T-helper 1 cell treated with Interleukin-12 subunit alpha and Interleukin-12 subunit beta and Interleukin-4 antibody, amounts not matched to agents 30 μg/mL and 1 μg/mL, for 36 hours (primary cell): Measurements from ENCODE around the gene FAM53A.

Source experiments
- H3K27ac Mint-ChIP-seq: one replicate; pipeline ENCODE4 v1.8.0; 2021; ENCODE audit warnings: mild to moderate bottlenecking, mixed read lengths
- H3K27me3 Mint-ChIP-seq: one replicate; pipeline ENCODE4 v1.8.0; 2021; ENCODE audit warnings: low read depth, mixed read lengths
- H3K36me3 Mint-ChIP-seq: one replicate; pipeline ENCODE4 v1.8.0; 2021; ENCODE audit warnings: low read depth, mixed read lengths
- H3K4me1 Mint-ChIP-seq: one replicate; pipeline ENCODE4 v1.8.0; 2021; ENCODE audit warnings: low read depth, mixed read lengths
- H3K4me3 Mint-ChIP-seq: one replicate; pipeline ENCODE4 v1.8.0; 2021; ENCODE audit warnings: mild to moderate bottlenecking, moderate library complexity, mixed read lengths
- H3K9me3 Mint-ChIP-seq: one replicate; pipeline ENCODE4 v1.8.0; 2021; ENCODE audit warnings: mixed read lengths

FAM53A gene

DNA sequence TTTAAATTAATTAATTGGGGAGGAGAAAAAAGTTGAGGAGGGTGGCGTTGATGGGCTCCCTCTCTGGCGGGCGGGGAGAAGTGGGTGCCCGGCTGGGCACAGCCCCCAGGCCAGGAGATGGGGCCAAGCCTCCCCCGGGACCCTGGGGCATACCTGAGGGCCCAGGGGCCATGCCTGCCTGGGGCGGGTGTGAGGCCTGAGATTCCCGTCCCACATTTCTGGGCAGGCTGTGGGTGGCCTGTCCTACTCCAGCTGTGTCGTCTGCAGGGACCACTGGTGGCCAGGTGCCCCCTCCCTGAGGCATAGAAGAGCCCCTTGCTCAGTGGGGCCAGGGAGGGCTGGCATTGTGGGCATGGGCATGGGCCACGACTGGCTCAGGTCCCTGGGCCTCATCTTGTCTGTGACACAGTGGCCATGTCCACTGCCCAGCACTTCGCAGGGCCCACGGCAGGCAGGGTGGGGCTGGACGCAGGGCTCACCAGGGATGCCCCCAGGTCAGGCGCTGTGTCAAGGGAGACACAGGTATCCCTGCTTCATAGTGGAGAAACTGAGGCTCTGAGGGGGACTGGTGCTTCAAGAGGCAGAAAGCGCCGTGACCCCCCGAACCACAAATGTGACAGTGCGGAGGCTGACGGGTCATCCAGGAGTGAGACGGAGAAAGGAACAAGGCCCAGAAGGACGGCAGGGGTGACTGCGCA is 60.1 kb downstream of the FAM53A start:
- H3K4me1 Mint-ChIP-seq = peaks cover 5% of the 10 kb centered on the region
- H3K27ac Mint-ChIP-seq = no peak overlapping the region
- H3K27me3 Mint-ChIP-seq = no peaks in the 10 kb centered on the region
- no peak overlapping the region for H3K4me3 Mint-ChIP-seq
- peaks cover 5% of the 10 kb centered on the region for H3K9me3 Mint-ChIP-seq
- H3K36me3 Mint-ChIP-seq = no peaks in the 10 kb centered on the region

DNA sequence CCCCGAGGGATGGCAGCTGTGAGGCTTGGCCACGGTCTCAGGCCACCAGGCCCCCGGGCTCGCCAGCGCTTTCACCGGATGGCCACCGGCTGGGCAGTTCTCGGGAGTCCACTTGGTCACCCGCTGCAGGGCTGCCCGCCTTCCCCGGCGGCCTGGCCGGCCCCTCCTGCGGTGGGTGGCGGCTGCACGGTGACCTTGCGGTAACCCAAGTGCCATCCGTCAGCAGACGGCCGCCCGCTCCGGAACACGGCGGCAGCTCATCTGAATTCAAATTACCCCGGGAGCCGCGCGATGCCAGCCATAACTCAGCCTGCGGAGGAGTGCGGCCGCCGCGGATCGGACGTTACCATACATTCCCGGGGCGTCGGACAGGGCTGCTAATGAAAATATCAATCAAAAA is 60.7 kb downstream of the FAM53A start:
- H3K4me1 Mint-ChIP-seq = peaks cover 5% of the 10 kb centered on the region
- no peaks in the 10 kb centered on the region for H3K27me3 Mint-ChIP-seq
- no peak overlapping the region for H3K4me3 Mint-ChIP-seq
- H3K27ac Mint-ChIP-seq = no peak overlapping the region
- no peaks in the 10 kb centered on the region for H3K36me3 Mint-ChIP-seq
- peaks cover 5% of the 10 kb centered on the region for H3K9me3 Mint-ChIP-seq

DNA sequence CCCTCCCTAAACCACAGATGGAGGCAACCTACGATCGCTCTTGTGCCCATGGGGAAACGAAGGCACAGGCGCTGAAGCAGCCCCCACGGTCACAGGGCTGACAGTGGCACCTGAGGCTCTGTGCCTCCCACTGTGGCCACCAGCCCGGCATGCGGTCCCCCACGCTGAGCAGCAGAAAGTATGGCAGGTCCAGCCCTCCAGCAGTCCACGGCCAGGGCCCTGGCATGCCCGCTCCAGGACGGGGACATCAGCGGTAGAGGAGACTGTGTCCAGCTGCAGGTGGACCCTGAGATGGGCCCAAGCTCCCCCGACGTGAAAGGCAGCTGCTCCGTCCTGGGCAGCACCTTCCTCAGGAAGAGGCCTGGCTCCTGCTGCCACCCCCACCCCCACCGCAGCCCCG is 61.2 kb downstream of the FAM53A start:
- H3K36me3 Mint-ChIP-seq = no peaks in the 10 kb centered on the region
- H3K9me3 Mint-ChIP-seq = peaks cover 5% of the 10 kb centered on the region
- H3K27me3 Mint-ChIP-seq = no peaks in the 10 kb centered on the region
- H3K4me1 Mint-ChIP-seq = peaks cover 5% of the 10 kb centered on the region
- H3K4me3 Mint-ChIP-seq = no peak overlapping the region
- no peak overlapping the region for H3K27ac Mint-ChIP-seq

DNA sequence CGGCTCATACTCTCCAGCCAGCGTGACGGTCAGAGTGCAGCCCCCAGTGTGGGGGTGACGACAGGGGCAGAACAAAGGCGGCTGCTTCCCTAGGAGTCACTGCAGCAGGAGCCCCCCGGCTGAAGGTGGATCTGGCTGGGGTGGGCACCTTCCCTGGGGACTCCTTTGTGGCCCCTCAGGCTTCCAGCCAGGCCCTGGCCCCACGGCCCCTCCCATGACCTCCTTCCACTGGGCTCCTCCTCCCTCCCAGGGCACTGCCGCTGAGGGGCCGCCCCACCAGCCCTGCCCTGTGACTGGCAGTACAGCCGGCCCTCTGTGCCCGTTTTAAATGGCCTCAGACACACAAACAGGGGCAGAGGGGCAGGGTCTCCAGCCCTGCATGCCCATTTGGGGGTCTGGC is 61.9 kb downstream of the FAM53A start:
- Mint-ChIP-seq H3K36me3 (no peaks in the 10 kb centered on the region), H3K4me3 (no peak overlapping the region), H3K9me3 (peaks cover 9% of the 10 kb centered on the region), H3K27ac (no peak overlapping the region), H3K27me3 (no peaks in the 10 kb centered on the region), H3K4me1 (peaks cover 5% of the 10 kb centered on the region)

DNA sequence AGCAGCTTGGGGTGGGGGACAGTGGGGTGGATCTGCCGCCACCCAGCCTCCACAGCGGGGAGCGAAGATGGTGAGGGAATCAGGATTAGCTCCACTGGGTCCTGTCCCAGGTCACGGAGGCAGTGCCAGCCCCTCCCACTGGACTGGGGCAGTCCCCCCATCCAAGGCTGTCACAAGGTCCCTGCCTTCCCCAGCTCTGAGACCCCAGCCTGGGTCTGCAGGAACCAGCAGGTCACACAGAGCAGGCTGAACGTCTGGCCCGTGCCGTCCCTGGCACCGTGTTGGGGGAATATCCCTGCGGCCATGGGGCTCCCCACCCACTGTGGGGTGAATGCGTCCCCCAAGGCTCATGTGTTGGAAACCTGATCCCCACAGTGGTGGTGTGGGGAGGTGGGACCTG is 62.6 kb downstream of the FAM53A start:
- H3K36me3 Mint-ChIP-seq = no peaks in the 10 kb centered on the region

DNA sequence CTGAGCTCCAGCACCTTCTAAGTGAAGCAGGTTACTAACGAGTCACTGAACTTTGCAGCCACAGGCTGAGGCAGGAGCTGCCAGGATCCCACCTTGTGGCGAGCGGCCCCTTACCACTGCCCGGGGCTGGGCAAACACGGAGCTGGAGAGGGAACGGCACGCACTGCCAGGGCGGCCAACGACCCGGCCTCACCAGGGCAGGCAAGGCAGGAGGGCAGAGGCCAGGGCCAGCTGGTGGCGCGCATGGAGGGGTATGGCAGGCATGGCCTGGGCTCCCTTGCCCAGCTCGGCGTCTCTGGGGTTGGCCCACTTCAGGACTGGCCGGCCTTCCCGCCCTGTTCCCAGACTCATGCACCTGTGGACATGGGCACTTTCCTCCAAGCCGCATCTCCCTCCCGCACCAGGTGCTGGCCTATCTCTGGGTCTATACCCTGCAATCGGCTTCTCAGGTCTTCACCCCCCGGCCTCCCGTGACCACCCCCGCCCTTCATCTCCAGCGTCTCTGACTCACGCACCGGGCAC is 64.9 kb downstream of the FAM53A start:
- Mint-ChIP-seq H3K4me3 (no peak overlapping the region), H3K36me3 (no peaks in the 10 kb centered on the region), H3K4me1 (peaks cover 8% of the 10 kb centered on the region)

More for the DNA sequence above, 62.6 kb downstream of the FAM53A start:
- no peaks in the 10 kb centered on the region for H3K27me3 Mint-ChIP-seq
- H3K4me3 Mint-ChIP-seq = no peak overlapping the region
- peaks cover 9% of the 10 kb centered on the region for H3K9me3 Mint-ChIP-seq
- no peak overlapping the region for H3K27ac Mint-ChIP-seq
- H3K4me1 Mint-ChIP-seq = peaks cover 5% of the 10 kb centered on the region

DNA sequence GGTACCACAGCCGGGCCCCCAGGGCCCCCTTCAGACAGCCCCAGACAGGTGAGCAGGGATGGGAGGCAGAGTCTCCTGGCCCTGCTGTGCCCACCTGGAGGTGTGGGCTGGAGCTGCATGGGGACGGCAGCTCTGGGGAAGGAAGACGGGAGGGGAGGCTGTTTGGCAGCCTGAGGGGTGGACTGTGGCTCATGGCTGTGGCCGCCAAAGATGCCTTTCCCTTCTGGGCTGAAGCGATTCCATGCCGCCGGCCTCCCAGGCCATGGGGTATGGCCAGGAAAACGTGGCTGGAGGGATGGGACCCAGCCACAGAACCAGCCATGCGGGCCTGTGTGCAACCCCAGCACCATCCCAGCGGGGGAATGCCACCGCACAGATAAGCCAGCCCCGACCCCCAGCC is 65.7 kb downstream of the FAM53A start:
- no peak overlapping the region for H3K4me3 Mint-ChIP-seq
- peaks cover 21% of the 10 kb centered on the region for H3K9me3 Mint-ChIP-seq
- no peaks in the 10 kb centered on the region for H3K27me3 Mint-ChIP-seq
- no peaks in the 10 kb centered on the region for H3K36me3 Mint-ChIP-seq
- peaks cover 11% of the 10 kb centered on the region for H3K4me1 Mint-ChIP-seq
- no peak overlapping the region for H3K27ac Mint-ChIP-seq

More for the DNA sequence above, 64.9 kb downstream of the FAM53A start:
- Mint-ChIP-seq H3K27ac (no peak overlapping the region), H3K27me3 (no peaks in the 10 kb centered on the region), H3K9me3 (peaks cover 18% of the 10 kb centered on the region)

DNA sequence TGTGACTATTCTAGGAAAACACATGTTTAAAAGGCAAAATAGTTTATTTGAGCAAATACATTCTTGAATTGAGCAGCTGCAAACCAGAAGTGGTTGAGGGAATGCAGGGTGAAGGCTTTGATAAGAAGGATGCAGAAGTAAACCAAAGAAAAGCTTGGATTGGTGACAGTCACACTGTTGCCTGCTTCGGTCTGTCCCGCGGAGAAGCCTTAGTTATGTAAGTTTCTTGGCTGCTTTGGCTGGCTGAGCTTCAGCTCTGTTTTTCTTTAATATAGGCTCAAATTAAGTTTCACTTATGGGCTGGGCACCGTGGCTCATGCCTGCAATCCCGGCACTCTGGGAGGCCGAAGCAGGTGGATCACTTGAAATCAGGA is 67.6 kb downstream of the FAM53A start:
- H3K36me3 Mint-ChIP-seq = no peaks in the 10 kb centered on the region
- peaks cover 21% of the 10 kb centered on the region for H3K9me3 Mint-ChIP-seq
- peaks cover 11% of the 10 kb centered on the region for H3K4me1 Mint-ChIP-seq
- no peak overlapping the region for H3K4me3 Mint-ChIP-seq
- no peak overlapping the region for H3K27ac Mint-ChIP-seq
- H3K27me3 Mint-ChIP-seq = no peaks in the 10 kb centered on the region

DNA sequence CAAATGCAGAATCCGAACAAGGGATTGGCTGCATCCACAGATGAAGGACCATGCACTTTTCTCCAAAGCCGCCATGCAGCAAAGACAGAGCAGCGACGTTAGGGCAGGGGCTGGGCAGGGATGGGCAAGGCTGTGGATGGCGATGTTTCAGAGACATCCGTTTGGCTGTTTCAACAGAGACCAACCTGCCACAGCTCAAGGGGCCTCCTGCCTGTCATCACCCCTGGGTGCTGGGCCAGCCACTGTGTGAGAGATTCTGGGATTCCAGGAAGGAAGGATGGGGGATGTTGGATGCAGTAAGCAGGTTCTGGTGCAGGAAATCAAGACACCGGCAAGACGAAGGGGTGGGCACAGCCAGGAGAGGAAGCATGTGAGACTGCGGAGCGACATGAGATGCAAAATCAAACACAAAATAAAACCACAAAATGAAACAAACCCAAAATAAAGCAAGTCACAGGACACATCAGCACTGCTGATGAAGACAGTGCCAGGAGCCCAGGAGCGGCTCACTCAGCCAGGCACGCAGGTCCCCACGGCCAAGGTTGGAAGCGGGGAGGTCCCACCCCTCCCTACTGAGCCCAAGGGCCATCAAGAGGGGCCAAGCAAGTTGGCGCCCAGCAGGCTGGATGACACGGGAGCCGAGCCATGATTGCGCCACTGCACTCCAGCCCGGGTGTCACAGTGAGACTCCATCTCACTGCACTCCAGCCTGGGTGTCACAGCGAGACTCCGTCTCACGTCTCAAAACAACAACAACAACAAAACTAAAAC is 68.1 kb downstream of the FAM53A start:
- H3K4me1 Mint-ChIP-seq = peaks cover 11% of the 10 kb centered on the region
- peaks cover 21% of the 10 kb centered on the region for H3K9me3 Mint-ChIP-seq
- no peaks in the 10 kb centered on the region for H3K36me3 Mint-ChIP-seq
- H3K27ac Mint-ChIP-seq = no peak overlapping the region
- H3K4me3 Mint-ChIP-seq = no peak overlapping the region
- no peaks in the 10 kb centered on the region for H3K27me3 Mint-ChIP-seq

DNA sequence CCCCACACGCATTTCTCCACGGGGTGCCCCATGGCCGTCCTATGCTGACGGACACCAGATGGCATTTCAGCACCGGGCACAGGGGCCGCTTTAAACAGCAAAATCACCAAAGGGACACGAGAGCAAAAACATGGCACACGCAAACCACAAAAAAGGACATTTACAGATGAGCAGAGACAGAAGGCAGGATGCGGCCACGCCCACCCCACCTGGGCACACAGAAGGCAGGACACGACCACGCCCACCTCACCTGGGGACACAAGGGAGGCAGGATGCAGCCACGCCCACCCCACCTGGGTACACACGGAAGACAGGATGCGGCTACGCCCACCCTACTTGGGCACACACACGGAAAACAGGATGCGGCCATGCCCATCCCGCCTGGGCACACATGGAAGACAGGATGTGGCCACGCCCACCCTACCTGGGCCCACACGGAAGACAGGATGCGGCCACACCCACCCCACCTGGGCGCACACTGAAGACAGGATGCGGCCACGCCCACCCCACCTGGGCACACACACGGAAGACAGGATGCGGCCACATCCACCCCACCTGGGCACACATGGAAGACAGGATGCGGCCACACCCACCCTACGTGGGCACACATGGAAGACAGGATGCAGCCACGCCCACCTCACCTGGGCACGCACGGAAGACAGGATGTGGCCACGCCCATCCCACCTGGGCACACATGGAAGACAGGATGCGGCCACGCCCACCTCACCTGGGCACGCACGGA is 69.1 kb downstream of the FAM53A start:
- Mint-ChIP-seq H3K4me3 (no peak overlapping the region), H3K9me3 (peaks cover 16% of the 10 kb centered on the region), H3K36me3 (no peaks in the 10 kb centered on the region), H3K27me3 (no peaks in the 10 kb centered on the region), H3K27ac (peak overlapping the region; percentile 59), H3K4me1 (peaks cover 7% of the 10 kb centered on the region)

DNA sequence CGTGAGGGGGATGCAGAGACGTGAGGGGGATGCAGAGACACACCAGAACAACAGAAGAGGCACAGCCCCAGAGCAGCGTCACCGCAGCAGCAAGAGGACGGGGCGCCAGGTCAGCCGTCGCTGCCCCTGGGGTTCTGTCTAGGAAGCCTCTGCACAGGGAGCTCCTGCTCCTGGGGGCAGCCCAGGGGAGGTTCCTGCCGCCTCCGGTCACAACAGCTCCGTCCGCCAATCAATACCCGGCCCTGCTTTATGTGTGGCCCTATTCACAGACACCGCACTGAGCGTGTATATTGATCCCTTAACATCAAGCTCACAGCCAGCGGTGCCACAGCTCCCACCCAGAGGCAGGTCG is 69.6 kb downstream of the FAM53A start:
- no peak overlapping the region for H3K4me3 Mint-ChIP-seq
- peaks cover 7% of the 10 kb centered on the region for H3K4me1 Mint-ChIP-seq
- H3K36me3 Mint-ChIP-seq = no peaks in the 10 kb centered on the region
- H3K27ac Mint-ChIP-seq = peak overlapping the region; percentile 59
- peaks cover 16% of the 10 kb centered on the region for H3K9me3 Mint-ChIP-seq
- H3K27me3 Mint-ChIP-seq = no peaks in the 10 kb centered on the region

DNA sequence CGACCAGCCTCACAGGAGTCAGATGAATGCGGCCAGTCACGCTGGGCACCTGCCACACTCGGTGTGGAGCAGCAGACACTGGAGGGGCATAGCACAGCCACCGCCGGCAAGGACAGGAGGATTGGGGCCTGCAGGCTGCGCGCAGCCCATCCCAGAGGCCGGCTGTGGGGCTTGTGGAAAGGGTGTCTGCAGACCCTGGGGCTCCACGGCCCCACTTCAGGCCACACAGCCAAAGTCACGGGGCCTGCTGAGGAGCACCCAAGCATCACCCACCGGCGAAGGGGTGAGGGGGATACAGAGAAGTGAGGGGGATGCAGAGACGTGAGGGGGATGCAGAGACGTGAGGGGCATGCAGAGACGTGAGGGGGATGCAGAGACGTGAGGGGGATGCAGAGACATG is 70.1 kb downstream of the FAM53A start:
- Mint-ChIP-seq H3K36me3 (no peaks in the 10 kb centered on the region), H3K4me3 (no peak overlapping the region), H3K27me3 (no peaks in the 10 kb centered on the region), H3K27ac (no peak overlapping the region), H3K4me1 (peaks cover 7% of the 10 kb centered on the region), H3K9me3 (peaks cover 16% of the 10 kb centered on the region)

DNA sequence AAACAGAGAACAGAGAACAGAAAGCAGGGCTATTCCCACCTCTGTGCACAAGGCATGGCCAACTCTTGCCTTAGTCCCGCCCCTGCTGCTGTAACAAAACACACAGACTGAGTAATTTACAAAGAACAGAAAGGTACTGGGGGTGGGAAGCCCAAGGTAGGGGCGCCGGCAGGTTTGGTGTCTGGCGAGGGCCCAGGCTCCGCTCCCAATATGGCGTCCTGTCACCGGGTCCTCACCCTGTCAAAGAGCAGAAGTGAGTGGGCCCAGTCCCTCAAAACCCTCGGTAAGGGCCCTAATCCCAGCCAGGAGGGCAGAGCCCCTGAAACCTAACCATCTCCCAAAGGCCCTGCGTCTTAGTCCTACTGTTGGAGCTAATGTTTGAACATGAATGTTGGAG is 71.0 kb downstream of the FAM53A start:
- Mint-ChIP-seq H3K36me3 (no peaks in the 10 kb centered on the region), H3K4me1 (peaks cover 7% of the 10 kb centered on the region), H3K9me3 (peaks cover 16% of the 10 kb centered on the region), H3K4me3 (no peak overlapping the region), H3K27ac (no peak overlapping the region), H3K27me3 (no peaks in the 10 kb centered on the region)

DNA sequence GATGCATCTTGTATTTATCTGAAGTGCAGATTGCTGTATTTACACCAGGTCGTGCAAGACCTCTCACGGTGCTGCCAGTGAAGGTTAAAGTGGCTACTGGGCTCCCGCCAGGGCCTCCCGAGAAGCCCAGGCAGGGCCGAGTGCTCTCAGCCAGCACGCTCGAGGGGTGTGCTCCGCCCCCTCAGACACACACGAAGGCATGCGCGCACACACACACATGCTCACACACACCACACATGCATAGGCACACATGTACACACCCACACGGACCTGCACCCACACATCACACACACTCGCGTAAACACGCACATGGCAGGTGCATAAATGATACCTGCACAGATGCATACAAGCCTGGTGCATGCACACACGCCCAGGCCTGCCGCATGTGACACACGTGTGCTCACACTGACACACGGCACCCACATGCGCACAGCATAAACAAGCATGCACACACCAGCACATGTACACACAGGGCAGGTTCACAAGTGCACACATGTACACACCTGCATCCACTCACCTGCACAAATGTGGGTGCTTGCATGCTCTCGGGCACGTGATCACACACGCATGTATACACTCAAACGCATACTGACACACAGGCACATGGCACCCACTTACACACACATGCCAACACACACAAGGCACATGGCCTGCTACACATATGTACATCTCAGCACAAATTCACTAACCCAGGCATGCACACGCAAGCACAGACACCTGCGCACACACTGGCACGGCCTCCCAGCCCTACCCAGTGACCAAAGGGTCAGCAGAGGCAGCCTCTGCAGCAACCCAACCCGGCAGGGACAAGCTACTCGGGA is 71.6 kb downstream of the FAM53A start:
- no peak overlapping the region for H3K27ac Mint-ChIP-seq
- peaks cover 7% of the 10 kb centered on the region for H3K4me1 Mint-ChIP-seq
- H3K9me3 Mint-ChIP-seq = peaks cover 12% of the 10 kb centered on the region
- no peaks in the 10 kb centered on the region for H3K36me3 Mint-ChIP-seq
- H3K27me3 Mint-ChIP-seq = no peaks in the 10 kb centered on the region
- no peak overlapping the region for H3K4me3 Mint-ChIP-seq
